ENCODE results near the gene CYYR1. TPM values are rescaled to one million over a fixed set of nuclear protein-coding genes. Genes with fewer than 3 reads are reported as not detected.

CYYR1 gene
- total and polyA plus RNA-seq, 4 donors, result 1.9 to 3.4 (median 2.2) TPM

DNA sequence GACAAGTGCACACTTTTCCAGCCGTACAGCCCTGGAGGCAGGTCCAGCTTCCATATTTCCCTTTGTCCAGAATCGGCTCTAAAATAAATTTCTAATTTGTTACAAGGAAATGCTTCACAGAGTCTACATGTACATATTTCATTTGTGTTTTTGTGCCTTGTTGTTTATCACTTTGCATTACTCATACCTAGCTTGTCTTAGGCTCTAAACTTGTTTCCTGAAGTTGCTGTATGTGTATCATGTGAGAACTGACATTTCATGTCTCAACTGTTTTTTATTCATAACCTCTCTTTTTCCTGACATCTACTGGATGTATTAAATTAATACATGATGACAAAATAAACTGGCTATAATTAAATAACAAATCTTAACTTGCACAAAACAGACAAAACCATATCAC is 7.5 kb downstream of the CYYR1 start:
- H3K27me3 ChIP-seq (ENCODE audit: control insufficient read depth in 4 of 4, insufficient read depth in 4 of 4, low read length in 3 of 4), result peaks cover 0 to 2% (median 0%) of the 10 kb centered on the region in 4 donors
- no peaks in the 10 kb centered on the region for H3K36me3 ChIP-seq (ENCODE audit: control insufficient read depth in 4 of 4, insufficient read depth in 3 of 4, low read depth in 1 of 4, low read length in 3 of 4)
- WGBS, result 72% methylated on average over 2 of the region's 2 CpGs
- H3K27ac ChIP-seq (ENCODE audit: low read depth in 1 of 2, low read length in 2 of 2), result no peak overlapping the region
- no peak overlapping the region for H3K9ac ChIP-seq (ENCODE audit: low read depth in 1 of 2, low read length in 2 of 2)
- H3K4me1 ChIP-seq (ENCODE audit: control insufficient read depth in 4 of 4, insufficient read depth in 4 of 4, low read length in 3 of 4), result no peaks in the 10 kb centered on the region
- no peak for TF ChIP-seq NR2F2 (IDR thresholded peaks at IDR 0.05)
- TF ChIP-seq HNF4G (IDR thresholded peaks at IDR 0.05), result no peak
- no peak for TF ChIP-seq RXRA (IDR thresholded peaks at IDR 0.05)
- no peak for TF ChIP-seq FOXA1 (IDR thresholded peaks at IDR 0.05)
- no peak for TF ChIP-seq GABPA (IDR thresholded peaks at IDR 0.05 in 1 of 2, conservative IDR thresholded peaks at IDR 0.05 in 1 of 2)
- no peak for TF ChIP-seq HNF4A (conservative IDR thresholded peaks at IDR 0.05)
- TF ChIP-seq YY1 (IDR thresholded peaks at IDR 0.05), result no peak
- no peak for TF ChIP-seq JUND (IDR thresholded peaks at IDR 0.05)
- TF ChIP-seq RAD21 (IDR thresholded peaks at IDR 0.05), result no peak
- no peak for TF ChIP-seq SP1 (IDR thresholded peaks at IDR 0.05)
- TF ChIP-seq, protein P1, sequence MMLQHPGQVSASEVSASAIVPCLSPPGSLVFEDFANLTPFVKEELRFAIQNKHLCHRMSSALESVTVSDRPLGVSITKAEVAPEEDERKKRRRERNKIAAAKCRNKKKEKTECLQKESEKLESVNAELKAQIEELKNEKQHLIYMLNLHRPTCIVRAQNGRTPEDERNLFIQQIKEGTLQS (IDR thresholded peaks at IDR 0.05), result no peak
- TF ChIP-seq, protein P2, sequence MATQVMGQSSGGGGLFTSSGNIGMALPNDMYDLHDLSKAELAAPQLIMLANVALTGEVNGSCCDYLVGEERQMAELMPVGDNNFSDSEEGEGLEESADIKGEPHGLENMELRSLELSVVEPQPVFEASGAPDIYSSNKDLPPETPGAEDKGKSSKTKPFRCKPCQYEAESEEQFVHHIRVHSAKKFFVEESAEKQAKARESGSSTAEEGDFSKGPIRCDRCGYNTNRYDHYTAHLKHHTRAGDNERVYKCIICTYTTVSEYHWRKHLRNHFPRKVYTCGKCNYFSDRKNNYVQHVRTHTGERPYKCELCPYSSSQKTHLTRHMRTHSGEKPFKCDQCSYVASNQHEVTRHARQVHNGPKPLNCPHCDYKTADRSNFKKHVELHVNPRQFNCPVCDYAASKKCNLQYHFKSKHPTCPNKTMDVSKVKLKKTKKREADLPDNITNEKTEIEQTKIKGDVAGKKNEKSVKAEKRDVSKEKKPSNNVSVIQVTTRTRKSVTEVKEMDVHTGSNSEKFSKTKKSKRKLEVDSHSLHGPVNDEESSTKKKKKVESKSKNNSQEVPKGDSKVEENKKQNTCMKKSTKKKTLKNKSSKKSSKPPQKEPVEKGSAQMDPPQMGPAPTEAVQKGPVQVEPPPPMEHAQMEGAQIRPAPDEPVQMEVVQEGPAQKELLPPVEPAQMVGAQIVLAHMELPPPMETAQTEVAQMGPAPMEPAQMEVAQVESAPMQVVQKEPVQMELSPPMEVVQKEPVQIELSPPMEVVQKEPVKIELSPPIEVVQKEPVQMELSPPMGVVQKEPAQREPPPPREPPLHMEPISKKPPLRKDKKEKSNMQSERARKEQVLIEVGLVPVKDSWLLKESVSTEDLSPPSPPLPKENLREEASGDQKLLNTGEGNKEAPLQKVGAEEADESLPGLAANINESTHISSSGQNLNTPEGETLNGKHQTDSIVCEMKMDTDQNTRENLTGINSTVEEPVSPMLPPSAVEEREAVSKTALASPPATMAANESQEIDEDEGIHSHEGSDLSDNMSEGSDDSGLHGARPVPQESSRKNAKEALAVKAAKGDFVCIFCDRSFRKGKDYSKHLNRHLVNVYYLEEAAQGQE (IDR thresholded peaks at IDR 0.05), result no peak
- DNase-seq (ENCODE audit: low spot score), result no peak
- H3K4me3 ChIP-seq (ENCODE audit: low read depth in 1 of 3, low read length in 3 of 3), result no peak overlapping the region
- H3K9me3 ChIP-seq (ENCODE audit: control insufficient read depth in 4 of 4, low read length in 3 of 4), result no peaks in the 10 kb centered on the region

GRCh38 chr21:26565111-26565510 is 8.0 kb downstream of the CYYR1 start:
- no peak overlapping the region for H3K27ac ChIP-seq (ENCODE audit: low read depth in 1 of 2, low read length in 2 of 2)
- no peaks in the 10 kb centered on the region for H3K4me1 ChIP-seq (ENCODE audit: control insufficient read depth in 4 of 4, insufficient read depth in 4 of 4, low read length in 3 of 4)
- TF ChIP-seq RXRA (IDR thresholded peaks at IDR 0.05) (no peak), CTCF (IDR thresholded peaks at IDR 0.05; ENCODE audit: low read depth, low read length, missing input control) (no peak), JUND (IDR thresholded peaks at IDR 0.05) (no peak), GABPA (IDR thresholded peaks at IDR 0.05 in 1 of 2, conservative IDR thresholded peaks at IDR 0.05 in 1 of 2) (no peak), HNF4G (IDR thresholded peaks at IDR 0.05) (no peak), NR2F2 (IDR thresholded peaks at IDR 0.05) (no peak)
- TF ChIP-seq, protein P1 (IDR thresholded peaks at IDR 0.05), result no peak
- TF ChIP-seq, protein P3, sequence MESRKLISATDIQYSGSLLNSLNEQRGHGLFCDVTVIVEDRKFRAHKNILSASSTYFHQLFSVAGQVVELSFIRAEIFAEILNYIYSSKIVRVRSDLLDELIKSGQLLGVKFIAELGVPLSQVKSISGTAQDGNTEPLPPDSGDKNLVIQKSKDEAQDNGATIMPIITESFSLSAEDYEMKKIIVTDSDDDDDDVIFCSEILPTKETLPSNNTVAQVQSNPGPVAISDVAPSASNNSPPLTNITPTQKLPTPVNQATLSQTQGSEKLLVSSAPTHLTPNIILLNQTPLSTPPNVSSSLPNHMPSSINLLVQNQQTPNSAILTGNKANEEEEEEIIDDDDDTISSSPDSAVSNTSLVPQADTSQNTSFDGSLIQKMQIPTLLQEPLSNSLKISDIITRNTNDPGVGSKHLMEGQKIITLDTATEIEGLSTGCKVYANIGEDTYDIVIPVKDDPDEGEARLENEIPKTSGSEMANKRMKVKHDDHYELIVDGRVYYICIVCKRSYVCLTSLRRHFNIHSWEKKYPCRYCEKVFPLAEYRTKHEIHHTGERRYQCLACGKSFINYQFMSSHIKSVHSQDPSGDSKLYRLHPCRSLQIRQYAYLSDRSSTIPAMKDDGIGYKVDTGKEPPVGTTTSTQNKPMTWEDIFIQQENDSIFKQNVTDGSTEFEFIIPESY (IDR thresholded peaks at IDR 0.05), result no peak
- H3K9me3 ChIP-seq (ENCODE audit: control insufficient read depth in 4 of 4, low read length in 3 of 4), result no peaks in the 10 kb centered on the region
- peaks cover 0 to 2% (median 0%) of the 10 kb centered on the region in 4 donors for H3K27me3 ChIP-seq (ENCODE audit: control insufficient read depth in 4 of 4, insufficient read depth in 4 of 4, low read length in 3 of 4)
- H3K4me3 ChIP-seq (ENCODE audit: low read depth in 1 of 3, low read length in 3 of 3), result no peak overlapping the region
- no peak for DNase-seq (ENCODE audit: low spot score)
- WGBS, result 73% methylated on average over 6 of the region's 6 CpGs
- H3K9ac ChIP-seq (ENCODE audit: low read depth in 1 of 2, low read length in 2 of 2), result no peak overlapping the region
- H3K36me3 ChIP-seq (ENCODE audit: control insufficient read depth in 4 of 4, insufficient read depth in 3 of 4, low read depth in 1 of 4, low read length in 3 of 4), result no peaks in the 10 kb centered on the region

Measured in liver (tissue), 9 donors.